ENCODE data around the gene KCNQ1.

Gene KCNQ1

GRCh38 chr11:2827792-2828191, 383.0 kb downstream of the KCNQ1 start:
- no peak for TF ChIP-seq CTCF (IDR thresholded peaks at IDR 0.05; ENCODE audit: borderline replicate concordance, insufficient read depth, low read depth, low read length)
- H3K4me3 ChIP-seq (ENCODE audit: low read depth, low read length) = no peak overlapping the region

- no peak for TF ChIP-seq CTCF (IDR thresholded peaks at IDR 0.05; ENCODE audit: borderline replicate concordance, insufficient read depth, low read depth, low read length)
- H3K4me3 ChIP-seq (ENCODE audit: low read depth, low read length) = no peak overlapping the region
Measured at GRCh38 chr11:2828585-2829330, 383.9 kb downstream of the KCNQ1 start.

GRCh38 chr11:2830030-2830812, 385.4 kb downstream of the KCNQ1 start:
- TF ChIP-seq CTCF (IDR thresholded peaks at IDR 0.05; ENCODE audit: borderline replicate concordance, insufficient read depth, low read depth, low read length) = no peak
- no peak overlapping the region for H3K4me3 ChIP-seq (ENCODE audit: low read depth, low read length)

- no peak for TF ChIP-seq CTCF (IDR thresholded peaks at IDR 0.05; ENCODE audit: borderline replicate concordance, insufficient read depth, low read depth, low read length)
- H3K4me3 ChIP-seq (ENCODE audit: low read depth, low read length) = no peak overlapping the region
Measured at GRCh38 chr11:2830886-2831285, 386.1 kb downstream of the KCNQ1 start.

GRCh38 chr11:2831781-2832532, 387.1 kb downstream of the KCNQ1 start:
- no peak for TF ChIP-seq CTCF (IDR thresholded peaks at IDR 0.05; ENCODE audit: borderline replicate concordance, insufficient read depth, low read depth, low read length)
- H3K4me3 ChIP-seq (ENCODE audit: low read depth, low read length) = no peak overlapping the region

- TF ChIP-seq CTCF (IDR thresholded peaks at IDR 0.05; ENCODE audit: borderline replicate concordance, insufficient read depth, low read depth, low read length) = no peak
- H3K4me3 ChIP-seq (ENCODE audit: low read depth, low read length) = no peak overlapping the region
Measured at GRCh38 chr11:2832533-2833020, 387.8 kb downstream of the KCNQ1 start.

Data from GM12875 (cell line).